Endothelial cell of umbilical vein (primary cell): ENCODE measurements around the gene ALK. TPM values are rescaled to one million over a fixed set of nuclear protein-coding genes. Genes with fewer than 3 reads are reported as not detected.

ENCODE experiments used
- BruUV-seq: library from RNA; stranded (reverse); fragments of 400-500 nt; replicated peaks from 2 replicates; lab custom pipeline; 2021; lab: Mats Ljungman, UMichigan
- CTCF ChIA-PET: fragments of 300-600, 350-600 bp; sonication (Branson Sonifier 250); formaldehyde crosslinking; loops from one replicate; lab custom pipeline; 2021; ENCODE audit warnings: antibody characterized with exemption, inconsistent platforms; lab: Charles Lee
- POLR2A ChIA-PET: fragments of 300-600, 350-600 bp; sonication (Branson Sonifier 250); formaldehyde crosslinking; loops from one replicate; lab custom pipeline; 2021; ENCODE audit warnings: antibody characterized with exemption, inconsistent platforms; lab: Charles Lee
- DNase-seq: peaks from one replicate; pipeline ENCODE4 v3.0.0-alpha.2; 2011; ENCODE audit warnings: low read depth, low spot score
- FAIRE-seq: peaks from 2 replicates; lab custom pipeline; 2011; peaks lifted over from hg19 to GRCh38; lab: Jason Lieb, UNC
- H2AFZ ChIP-seq: 2 replicates; pipeline ENCODE4 v1.6.0; 2012; ENCODE audit warnings: low read depth, low read length, control low read depth, inconsistent platforms
- H3K27ac ChIP-seq: 2 replicates; pipeline ENCODE4 v1.5.1; 2011; ENCODE audit warnings: low read depth, mild to moderate bottlenecking, control low read depth, low read length, moderate library complexity; ENCODE audit not compliant: insufficient read depth
- H3K27me3 ChIP-seq, 2 experiments: 2 replicates each; pipeline versions ENCODE4 v1.6.0 to v1.6.1; 2011; ENCODE audit warnings: low read length in 2 of 2, mixed read lengths in 1 of 2; ENCODE audit not compliant: control insufficient read depth in 2 of 2, insufficient read depth in 2 of 2
- H3K36me3 ChIP-seq, 2 experiments: 2 replicates in 1 of 2; 3 replicates in 1 of 2; pipeline ENCODE4 v1.5.1; 2011; ENCODE audit warnings: low read length in 2 of 2, mild to moderate bottlenecking in 1 of 2, moderate library complexity in 1 of 2; ENCODE audit not compliant: control insufficient read depth in 2 of 2, insufficient read depth in 2 of 2; ENCODE audit errors: extremely low read depth in 1 of 2
- H3K4me1 ChIP-seq: 3 replicates; pipeline ENCODE4 v1.5.1; 2011; ENCODE audit warnings: mild to moderate bottlenecking, low read length; ENCODE audit not compliant: control insufficient read depth, insufficient read depth; ENCODE audit errors: extremely low read depth
- H3K4me2 ChIP-seq: 2 replicates; pipeline ENCODE4 v1.6.1; 2011; ENCODE audit warnings: low read length, control low read depth, mixed read lengths; ENCODE audit not compliant: insufficient read depth
- H3K4me3 ChIP-seq, 3 experiments: fragments of 200-600 bp in 1 of 3; sonication (generic), shearing (Covaris generic) in 1 of 3; replicated peaks in 1 of 3; 2 replicates each; pipeline ENCODE4 v1.5.1; 2011 to 2016; ENCODE audit warnings: control low read depth in 3 of 3, low read length in 3 of 3, mild to moderate bottlenecking in 2 of 3, inconsistent platforms in 1 of 3, low read depth in 1 of 3, moderate library complexity in 1 of 3; ENCODE audit not compliant: insufficient read depth in 1 of 3
- H3K79me2 ChIP-seq: 2 replicates; pipeline ENCODE4 v1.6.0; 2012; ENCODE audit warnings: low read length, inconsistent platforms; ENCODE audit not compliant: control insufficient read depth, insufficient read depth
- H3K9ac ChIP-seq: replicated peaks from 2 replicates; pipeline ENCODE3; 2011; ENCODE audit warnings: low read length, control low read depth; ENCODE audit not compliant: insufficient read depth; ENCODE audit errors: extremely low read depth
- H3K9me1 ChIP-seq: replicated peaks from 3 replicates; pipeline ENCODE4 v1.6.0; 2011; ENCODE audit warnings: mild to moderate bottlenecking, low read length; ENCODE audit not compliant: control insufficient read depth, insufficient read depth; ENCODE audit errors: extremely low read depth
- H3K9me3 ChIP-seq: replicated peaks from 2 replicates; pipeline ENCODE4 v1.5.1; 2012; ENCODE audit warnings: low read length, inconsistent platforms; ENCODE audit not compliant: control insufficient read depth, insufficient read depth
- H4K20me1 ChIP-seq: replicated peaks from 2 replicates; pipeline ENCODE3; 2011; ENCODE audit warnings: mild to moderate bottlenecking, low read length; ENCODE audit not compliant: control insufficient read depth, insufficient read depth; ENCODE audit errors: extremely low read depth
- EZH2 ChIP-seq: IDR thresholded peaks from 2 replicates; pipeline ENCODE4 v1.6.1; 2012; ENCODE audit warnings: borderline replicate concordance, low read depth, mild to moderate bottlenecking, moderate library complexity, low read length, inconsistent platforms; ENCODE audit not compliant: severe bottlenecking
- FOS ChIP-seq: IDR thresholded peaks from 2 replicates; pipeline ENCODE4 v1.6.1; 2011; ENCODE audit warnings: mild to moderate bottlenecking, low read length, moderate library complexity, borderline replicate concordance; ENCODE audit not compliant: insufficient read depth
- GATA2 ChIP-seq: IDR thresholded peaks from 2 replicates; pipeline ENCODE4 v1.7.0; 2011; ENCODE audit warnings: low read depth, mild to moderate bottlenecking, moderate library complexity, mixed read lengths, low read length; ENCODE audit not compliant: insufficient read length, insufficient read depth
- JUN ChIP-seq: IDR thresholded peaks from 2 replicates; pipeline ENCODE4 v1.6.1; 2011; ENCODE audit warnings: borderline replicate concordance, low read depth; ENCODE audit not compliant: insufficient read length, insufficient read depth
- MYC ChIP-seq: IDR thresholded peaks from one replicate; pipeline ENCODE4 v1.6.1; 2011; ENCODE audit warnings: mild to moderate bottlenecking, low read depth, low read length
- POLR2A ChIP-seq: IDR thresholded peaks from 2 replicates; pipeline ENCODE4 v1.6.1; 2012; ENCODE audit warnings: low read depth, mild to moderate bottlenecking, control low read depth, low read length
- POLR2AphosphoS5 ChIP-seq: IDR thresholded peaks from 2 replicates; pipeline ENCODE4 v1.6.1; 2012; ENCODE audit warnings: low read depth, mild to moderate bottlenecking, control low read depth, low read length, moderate library complexity; ENCODE audit not compliant: insufficient read depth
- dilution Hi-C: fragments of 300-500 bp; cut with MboI; formaldehyde crosslinking; loops from one replicate; pipeline ENCODE4 v1.15.0; 2019; ENCODE audit warnings: low sequenced_read_pairs; ENCODE audit not compliant: extremely low pct_ligation_motif_present
- intact Hi-C: fragments of 100-400 bp; cut with micrococcal nuclease; formaldehyde crosslinking; loops from one replicate; pipeline ENCODE4 v1.10.0; 2022
- polyA plus RNA-seq, 4 experiments: library from polyadenylated mRNA; depleted of rRNA in 3 of 4; stranded (reverse) in 3 of 4; unstranded in 1 of 4; fragments of >200 nt; gene quantifications; 2 replicates each; pipeline versions ENCODE4 v1.2.1 to v1.2.3, GENCODE V29; 2011 to 2012; ENCODE audit warnings: missing spikeins in 1 of 4
- total RNA-seq: library from RNA; stranded (reverse); gene quantifications from 2 replicates; pipeline ENCODE4 v1.2.3, GENCODE V29; 2021
- TF ChIP-seq, protein P1 (sequence below), 2 donors: IDR thresholded peaks; 1 replicate in 1 of 2; 2 replicates in 1 of 2; pipeline ENCODE4 v1.5.1; 2011; ENCODE audit warnings: low read length in 2 of 2, mild to moderate bottlenecking in 2 of 2, moderate library complexity in 2 of 2, control low read depth in 1 of 2, inconsistent platforms in 1 of 2, low read depth in 1 of 2; ENCODE audit not compliant: insufficient read depth in 1 of 2; ENCODE audit errors: extremely low read depth in 1 of 2
- TF ChIP-seq, protein P2 (sequence below): IDR thresholded peaks from 2 replicates; pipeline ENCODE4 v1.6.1; 2011; ENCODE audit not compliant: insufficient read depth, insufficient read length

Gene ALK
- total and polyA plus RNA-seq, 2 donors (not counting 3 experiments of a cell fraction or from before 2014, with no cell fraction given), result not detected

DNA sequence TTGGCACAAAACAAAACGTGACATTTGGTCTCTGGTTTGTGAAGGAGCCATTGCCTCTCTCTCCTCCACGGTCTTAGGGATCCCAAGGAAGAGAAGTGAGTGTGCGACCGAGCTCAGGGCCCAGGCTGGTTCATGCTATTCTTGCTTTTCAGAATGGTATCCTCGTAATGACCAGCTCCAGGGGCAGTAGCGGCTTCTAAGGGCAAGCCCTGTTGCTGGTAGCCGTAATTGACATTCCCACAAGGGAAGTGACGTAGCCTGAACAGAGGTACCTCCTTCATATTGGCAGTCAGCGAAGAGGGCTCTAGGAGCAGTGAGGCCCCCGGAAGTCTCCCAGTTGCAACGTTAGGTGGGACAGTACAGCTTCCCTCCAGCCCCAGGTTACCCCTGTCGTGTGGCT, 728.3 kb downstream of the ALK start:
- Histone ChIP-seq H3K4me3 (no peak overlapping the region), H3K4me2 (no peak overlapping the region), H2AFZ (no peak overlapping the region), H3K9me3 (no peaks in the 10 kb centered on the region), H3K79me2 (no peaks in the 10 kb centered on the region), H3K27ac (no peak overlapping the region), H3K36me3 (no peaks in the 10 kb centered on the region), H3K4me1 (peaks cover 6% of the 10 kb centered on the region), H4K20me1 (no peaks in the 10 kb centered on the region), H3K9me1 (no peaks in the 10 kb centered on the region), H3K9ac (no peak overlapping the region), H3K27me3 (no peaks in the 10 kb centered on the region)
- intact Hi-C loops (no loop called here), dilution Hi-C loops (no loop called here)
- TF ChIP-seq, protein P1, sequence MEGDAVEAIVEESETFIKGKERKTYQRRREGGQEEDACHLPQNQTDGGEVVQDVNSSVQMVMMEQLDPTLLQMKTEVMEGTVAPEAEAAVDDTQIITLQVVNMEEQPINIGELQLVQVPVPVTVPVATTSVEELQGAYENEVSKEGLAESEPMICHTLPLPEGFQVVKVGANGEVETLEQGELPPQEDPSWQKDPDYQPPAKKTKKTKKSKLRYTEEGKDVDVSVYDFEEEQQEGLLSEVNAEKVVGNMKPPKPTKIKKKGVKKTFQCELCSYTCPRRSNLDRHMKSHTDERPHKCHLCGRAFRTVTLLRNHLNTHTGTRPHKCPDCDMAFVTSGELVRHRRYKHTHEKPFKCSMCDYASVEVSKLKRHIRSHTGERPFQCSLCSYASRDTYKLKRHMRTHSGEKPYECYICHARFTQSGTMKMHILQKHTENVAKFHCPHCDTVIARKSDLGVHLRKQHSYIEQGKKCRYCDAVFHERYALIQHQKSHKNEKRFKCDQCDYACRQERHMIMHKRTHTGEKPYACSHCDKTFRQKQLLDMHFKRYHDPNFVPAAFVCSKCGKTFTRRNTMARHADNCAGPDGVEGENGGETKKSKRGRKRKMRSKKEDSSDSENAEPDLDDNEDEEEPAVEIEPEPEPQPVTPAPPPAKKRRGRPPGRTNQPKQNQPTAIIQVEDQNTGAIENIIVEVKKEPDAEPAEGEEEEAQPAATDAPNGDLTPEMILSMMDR (IDR thresholded peaks at IDR 0.05; ENCODE audit: extremely low read depth in 1 of 2, insufficient read depth in 1 of 2, low read depth in 1 of 2, low read length in 2 of 2), result no peak
- TF ChIP-seq EZH2 (no peak), FOS (no peak), JUN (no peak), POLR2AphosphoS5 (no peak), GATA2 (no peak), POLR2A (no peak), MYC (no peak)
- TF ChIP-seq, protein P2, sequence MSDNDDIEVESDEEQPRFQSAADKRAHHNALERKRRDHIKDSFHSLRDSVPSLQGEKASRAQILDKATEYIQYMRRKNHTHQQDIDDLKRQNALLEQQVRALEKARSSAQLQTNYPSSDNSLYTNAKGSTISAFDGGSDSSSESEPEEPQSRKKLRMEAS, result no peak
- no TSS peak for BruUV-seq
- CTCF ChIA-PET, result interaction anchor here (0.9 to 1.3 kb wide), 3 partner anchors 14 to 234 kb away, joined by 3 to 8 read pairs (median 3); no protein-coding TSS in a partner anchor
- FAIRE-seq, result no peak
- DNase-seq, result no peak
- POLR2A ChIA-PET, result no interaction called here
